Measurements from ENCODE around the gene MPV17L. TPM values are rescaled to one million over a fixed set of nuclear protein-coding genes. Genes with fewer than 3 reads are reported as not detected.
"Not testable (repeated sequence)": the region's sequence is repeated elsewhere in the genome, so short reads cannot be mapped to it uniquely, and the experiment has no call there.

The MPV17L gene
- total RNA-seq, 1 experiment from 2014 or later, result 4.6 TPM

GRCh38 chr16:15357495-15357894 lies 38.1 kb upstream of the MPV17L start:
- H3K9me3 ChIP-seq; H3K4me1 Mint-ChIP-seq (ENCODE audit: low read depth, unreplicated experiment); H3K36me3 ChIP-seq (ENCODE audit: control insufficient read depth, insufficient read depth, low read length); intact Hi-C loops (cut with micrococcal nuclease; ENCODE audit: unreplicated experiment); POLR2A ChIA-PET; CTCF ChIA-PET; H3K4me3 Mint-ChIP-seq (ENCODE audit: unreplicated experiment); H3K36me3 Mint-ChIP-seq (ENCODE audit: insufficient read depth, unreplicated experiment); H3K27me3 ChIP-seq (replicated peaks; ENCODE audit: control insufficient read depth, insufficient read depth, low read length); H3K4me1 ChIP-seq; DNase-seq; H3K27ac Mint-ChIP-seq (ENCODE audit: unreplicated experiment); H3K9me3 Mint-ChIP-seq (ENCODE audit: unreplicated experiment); BruUV-seq (replicated peaks); H3K4me3 ChIP-seq (ENCODE audit: low read depth, low read length); H3K27me3 Mint-ChIP-seq (ENCODE audit: insufficient read depth, unreplicated experiment): not testable (repeated sequence)

- H3K36me3 ChIP-seq (ENCODE audit: control insufficient read depth, insufficient read depth, low read length); DNase-seq; POLR2A ChIA-PET; H3K27ac Mint-ChIP-seq (ENCODE audit: unreplicated experiment); BruUV-seq (replicated peaks); H3K4me3 ChIP-seq (ENCODE audit: low read depth, low read length); H3K4me3 Mint-ChIP-seq (ENCODE audit: unreplicated experiment); H3K4me1 Mint-ChIP-seq (ENCODE audit: low read depth, unreplicated experiment); H3K27me3 Mint-ChIP-seq (ENCODE audit: insufficient read depth, unreplicated experiment); H3K9me3 ChIP-seq; H3K9me3 Mint-ChIP-seq (ENCODE audit: unreplicated experiment); H3K27me3 ChIP-seq (replicated peaks; ENCODE audit: control insufficient read depth, insufficient read depth, low read length); intact Hi-C loops (cut with micrococcal nuclease; ENCODE audit: unreplicated experiment); H3K36me3 Mint-ChIP-seq (ENCODE audit: insufficient read depth, unreplicated experiment); H3K4me1 ChIP-seq; CTCF ChIA-PET: not testable (repeated sequence)
Observed at GRCh38 chr16:15378194-15378593, 17.4 kb upstream of the MPV17L start, which contains the start of gene NPIPA5. Gene NPIPA5, minus strand, starts transcription at chr16:15378294. Its CDS starts 0 bp downstream, at chr16:15378294.

GRCh38 chr16:15382810-15383209 lies 12.7 kb upstream of the MPV17L start:
- H3K9me3 ChIP-seq; H3K27me3 ChIP-seq (replicated peaks; ENCODE audit: control insufficient read depth, insufficient read depth, low read length); H3K27ac Mint-ChIP-seq (ENCODE audit: unreplicated experiment); H3K4me1 Mint-ChIP-seq (ENCODE audit: low read depth, unreplicated experiment); BruUV-seq (replicated peaks); H3K4me1 ChIP-seq; H3K4me3 ChIP-seq (ENCODE audit: low read depth, low read length); H3K4me3 Mint-ChIP-seq (ENCODE audit: unreplicated experiment); H3K9me3 Mint-ChIP-seq (ENCODE audit: unreplicated experiment); CTCF ChIA-PET; H3K36me3 ChIP-seq (ENCODE audit: control insufficient read depth, insufficient read depth, low read length); H3K36me3 Mint-ChIP-seq (ENCODE audit: insufficient read depth, unreplicated experiment); intact Hi-C loops (cut with micrococcal nuclease; ENCODE audit: unreplicated experiment); DNase-seq; H3K27me3 Mint-ChIP-seq (ENCODE audit: insufficient read depth, unreplicated experiment); POLR2A ChIA-PET: not testable (repeated sequence)

GRCh38 chr16:15388060-15388459 lies 7.5 kb upstream of the MPV17L start:
- H3K36me3 Mint-ChIP-seq (ENCODE audit: insufficient read depth, unreplicated experiment); H3K4me1 ChIP-seq; H3K4me3 ChIP-seq (ENCODE audit: low read depth, low read length); DNase-seq; H3K9me3 ChIP-seq; BruUV-seq (replicated peaks); H3K9me3 Mint-ChIP-seq (ENCODE audit: unreplicated experiment); H3K4me3 Mint-ChIP-seq (ENCODE audit: unreplicated experiment); POLR2A ChIA-PET; CTCF ChIA-PET; H3K4me1 Mint-ChIP-seq (ENCODE audit: low read depth, unreplicated experiment); intact Hi-C loops (cut with micrococcal nuclease; ENCODE audit: unreplicated experiment); H3K27ac Mint-ChIP-seq (ENCODE audit: unreplicated experiment); H3K27me3 ChIP-seq (replicated peaks; ENCODE audit: control insufficient read depth, insufficient read depth, low read length); H3K27me3 Mint-ChIP-seq (ENCODE audit: insufficient read depth, unreplicated experiment); H3K36me3 ChIP-seq (ENCODE audit: control insufficient read depth, insufficient read depth, low read length): not testable (repeated sequence)

GRCh38 chr16:15389916-15390315 lies 5.6 kb upstream of the MPV17L start:
- H3K27ac Mint-ChIP-seq (ENCODE audit: unreplicated experiment); H3K4me3 Mint-ChIP-seq (ENCODE audit: unreplicated experiment); H3K9me3 Mint-ChIP-seq (ENCODE audit: unreplicated experiment); BruUV-seq (replicated peaks); intact Hi-C loops (cut with micrococcal nuclease; ENCODE audit: unreplicated experiment); POLR2A ChIA-PET; H3K36me3 Mint-ChIP-seq (ENCODE audit: insufficient read depth, unreplicated experiment); H3K27me3 ChIP-seq (replicated peaks; ENCODE audit: control insufficient read depth, insufficient read depth, low read length); H3K4me1 Mint-ChIP-seq (ENCODE audit: low read depth, unreplicated experiment); H3K9me3 ChIP-seq; H3K27me3 Mint-ChIP-seq (ENCODE audit: insufficient read depth, unreplicated experiment); H3K4me3 ChIP-seq (ENCODE audit: low read depth, low read length); H3K36me3 ChIP-seq (ENCODE audit: control insufficient read depth, insufficient read depth, low read length); H3K4me1 ChIP-seq; DNase-seq; CTCF ChIA-PET: not testable (repeated sequence)

- POLR2A ChIA-PET, result not testable (repeated sequence)
Observed at GRCh38 chr16:15393025-15393424, 2.5 kb upstream of the MPV17L start.

GRCh38 chr16:15396509-15396829 lies 915 bp downstream of the MPV17L start:
- H3K36me3 Mint-ChIP-seq (ENCODE audit: insufficient read depth, unreplicated experiment); BruUV-seq (replicated peaks); H3K9me3 ChIP-seq; H3K9me3 Mint-ChIP-seq (ENCODE audit: unreplicated experiment); POLR2A ChIA-PET; H3K36me3 ChIP-seq (ENCODE audit: control insufficient read depth, insufficient read depth, low read length); CTCF ChIA-PET; H3K4me1 ChIP-seq; DNase-seq; H3K27me3 ChIP-seq (replicated peaks; ENCODE audit: control insufficient read depth, insufficient read depth, low read length); H3K4me1 Mint-ChIP-seq (ENCODE audit: low read depth, unreplicated experiment); intact Hi-C loops (cut with micrococcal nuclease; ENCODE audit: unreplicated experiment); H3K27me3 Mint-ChIP-seq (ENCODE audit: insufficient read depth, unreplicated experiment): not testable (repeated sequence)
- Mint-ChIP-seq H3K27ac (ENCODE audit: unreplicated experiment) (peak overlapping the region; percentile 26), H3K4me3 (ENCODE audit: unreplicated experiment) (peak overlapping the region; percentile 64)
- H3K4me3 ChIP-seq (ENCODE audit: low read depth, low read length), result peak overlapping the region; percentile 67

More at GRCh38 chr16:15393025-15393424, 2.5 kb upstream of the MPV17L start:
- H3K4me3 Mint-ChIP-seq (ENCODE audit: unreplicated experiment); CTCF ChIA-PET; DNase-seq; H3K9me3 ChIP-seq; H3K27ac Mint-ChIP-seq (ENCODE audit: unreplicated experiment); H3K27me3 ChIP-seq (replicated peaks; ENCODE audit: control insufficient read depth, insufficient read depth, low read length); H3K36me3 ChIP-seq (ENCODE audit: control insufficient read depth, insufficient read depth, low read length); intact Hi-C loops (cut with micrococcal nuclease; ENCODE audit: unreplicated experiment); H3K27me3 Mint-ChIP-seq (ENCODE audit: insufficient read depth, unreplicated experiment); H3K9me3 Mint-ChIP-seq (ENCODE audit: unreplicated experiment); H3K36me3 Mint-ChIP-seq (ENCODE audit: insufficient read depth, unreplicated experiment); H3K4me3 ChIP-seq (ENCODE audit: low read depth, low read length); H3K4me1 ChIP-seq; H3K4me1 Mint-ChIP-seq (ENCODE audit: low read depth, unreplicated experiment); BruUV-seq (replicated peaks): not testable (repeated sequence)

Measured in Caco-2 (cell line).